ENCODE results near the gene NFIC.
"Not testable (repeated sequence)": the region's sequence is repeated elsewhere in the genome, so short reads cannot be mapped to it uniquely, and the experiment has no call there.

NFIC gene

DNA sequence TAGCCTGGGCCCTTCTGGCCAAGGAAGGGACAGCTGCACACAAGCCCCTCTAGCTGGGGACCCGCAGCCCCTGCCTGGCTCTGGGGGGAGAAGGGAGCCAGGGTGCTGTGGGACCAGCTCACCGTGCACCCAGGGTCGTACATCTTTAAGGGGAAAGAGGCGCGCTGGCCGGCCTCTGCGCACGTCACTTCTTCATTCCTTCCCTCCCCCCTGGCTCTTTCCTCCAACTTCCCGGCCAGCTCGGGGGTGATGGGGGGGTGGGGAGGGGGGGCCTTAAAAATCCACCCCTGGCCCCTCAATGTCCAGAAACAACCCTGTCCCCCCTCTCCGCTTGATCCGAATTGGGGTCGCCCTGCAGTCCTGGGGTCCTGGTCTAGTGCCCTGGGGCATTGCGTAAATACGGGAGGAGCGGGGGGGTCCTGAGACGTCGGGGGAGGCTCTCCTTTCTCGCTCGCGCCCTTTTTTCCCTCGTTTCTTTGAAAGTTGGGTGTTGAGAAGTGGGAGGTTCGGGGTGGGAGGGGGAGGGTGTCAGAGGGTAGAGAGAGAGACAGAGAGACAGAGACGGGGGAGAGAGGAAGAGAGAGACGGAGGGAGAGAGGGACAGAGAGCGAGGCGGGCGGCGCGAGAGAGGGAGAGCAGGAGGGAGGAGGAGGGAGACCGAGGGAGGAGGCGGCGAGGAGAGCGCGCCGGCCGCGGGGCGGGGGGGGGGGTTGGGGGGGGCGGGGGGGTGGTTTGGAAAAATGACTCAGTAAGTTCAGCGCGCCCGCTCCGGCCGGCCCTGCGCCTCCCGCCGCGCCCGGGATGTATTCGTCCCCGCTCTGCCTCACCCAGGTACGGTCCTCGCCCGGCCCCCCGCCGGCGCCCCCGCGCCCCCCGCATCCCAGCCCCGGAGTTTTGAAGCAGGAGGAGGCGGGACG, at the start of gene NFIC:
Gene NFIC (plus strand): TSS at position 748 of the 917 bp plus-strand sequence. CDS start 54 bp downstream, at position 802.
- DNase-seq: no peak

DNA sequence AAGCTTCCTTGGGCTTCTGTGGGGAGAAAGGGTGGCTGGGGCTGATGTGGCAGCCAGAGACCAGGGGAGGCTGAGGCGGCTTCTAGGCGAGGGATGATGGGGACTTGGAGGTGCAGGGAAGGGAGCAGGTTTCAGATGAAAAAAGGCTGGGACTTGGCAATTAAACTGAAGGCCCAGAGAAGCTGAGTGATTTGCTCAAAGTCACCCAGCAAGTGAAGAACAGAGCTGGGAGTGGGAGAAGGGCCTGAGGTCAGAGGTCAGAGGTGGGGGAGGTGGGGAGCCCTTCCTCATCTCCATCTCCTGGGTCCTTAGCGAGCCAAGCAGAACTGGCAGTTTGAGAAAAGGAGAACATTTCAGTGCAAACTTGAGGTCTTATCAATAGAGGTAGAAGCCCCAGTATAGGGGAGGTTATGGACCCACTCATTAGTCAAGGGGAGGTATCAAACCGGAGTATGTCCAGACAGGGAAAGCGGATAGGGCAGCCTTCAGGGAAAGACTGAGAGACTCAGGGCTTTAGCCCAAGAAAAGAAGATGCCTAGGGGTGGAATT, 49.6 kb upstream of the NFIC start:
- DNase-seq: no peak

DNA sequence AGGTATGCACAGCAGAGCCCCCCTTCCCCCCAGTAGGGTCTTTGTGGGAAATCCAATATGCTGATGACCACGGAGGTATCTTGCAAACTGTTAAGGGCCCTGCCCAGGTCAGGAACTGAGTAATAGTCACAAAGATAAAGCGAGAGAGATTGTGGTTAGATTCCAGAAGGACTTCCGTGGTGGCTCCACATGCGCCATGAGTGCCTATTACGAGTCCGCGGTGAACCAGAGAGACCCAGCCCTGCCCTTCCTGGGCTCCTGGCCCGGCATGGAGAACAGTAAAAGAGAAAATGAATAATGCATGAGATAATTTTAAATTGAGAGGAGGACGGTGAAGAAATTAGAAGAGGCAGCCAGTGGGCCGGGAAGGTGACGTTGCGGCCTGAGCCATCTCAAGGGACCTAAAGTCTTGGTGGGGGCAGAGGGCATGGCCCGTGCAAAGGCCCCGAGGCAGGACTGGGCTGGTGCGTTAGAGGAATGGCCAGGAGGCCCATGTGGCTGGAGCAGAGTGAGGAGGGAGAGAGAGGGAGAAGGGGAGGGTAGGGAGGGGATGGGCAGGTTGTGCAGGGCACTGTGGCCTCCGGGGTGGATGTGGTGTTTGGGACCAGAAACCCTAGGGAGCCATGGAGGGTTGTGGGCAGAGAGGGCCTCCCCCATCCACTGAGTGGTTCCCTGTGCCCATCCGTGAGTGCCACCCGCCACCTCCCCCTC, 46.6 kb upstream of the NFIC start:
- no peak for DNase-seq

DNA sequence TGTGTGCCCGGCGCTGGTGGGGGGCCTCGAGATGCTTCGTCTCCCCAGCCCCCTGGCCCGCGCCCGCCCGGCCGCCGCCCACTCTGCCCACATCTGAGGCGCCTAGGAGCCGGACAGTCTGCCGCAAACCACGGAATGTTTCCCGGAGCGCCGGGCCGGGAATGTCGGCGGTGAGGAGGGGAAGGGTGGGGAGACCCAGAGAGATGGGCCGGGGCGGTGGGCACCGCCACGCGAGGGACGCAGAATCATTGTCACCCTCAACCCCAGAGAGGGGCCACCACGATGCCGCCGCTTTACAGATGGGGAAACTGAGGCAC, 46.1 kb upstream of the NFIC start:
- no peak for DNase-seq

DNA sequence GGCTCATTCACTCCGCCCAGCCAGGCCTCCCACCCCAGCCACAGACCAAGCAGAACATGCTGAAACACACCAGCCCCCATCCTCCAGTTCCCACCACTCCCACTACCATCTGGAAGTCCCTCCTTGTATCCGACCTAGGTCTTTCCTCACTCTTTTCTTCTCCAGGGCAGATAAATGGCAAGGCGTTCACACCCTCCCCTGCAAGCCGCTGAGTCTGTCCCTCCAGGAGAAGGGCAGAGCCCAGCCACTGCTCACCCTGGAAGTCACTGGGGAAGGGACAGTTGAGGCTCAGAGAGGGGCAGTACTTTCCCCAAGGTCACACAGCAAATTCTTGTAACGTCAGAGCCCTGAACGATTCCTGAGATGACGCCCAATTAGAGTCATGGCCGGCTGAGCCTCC, 45.5 kb upstream of the NFIC start:
- no peak for DNase-seq

DNA sequence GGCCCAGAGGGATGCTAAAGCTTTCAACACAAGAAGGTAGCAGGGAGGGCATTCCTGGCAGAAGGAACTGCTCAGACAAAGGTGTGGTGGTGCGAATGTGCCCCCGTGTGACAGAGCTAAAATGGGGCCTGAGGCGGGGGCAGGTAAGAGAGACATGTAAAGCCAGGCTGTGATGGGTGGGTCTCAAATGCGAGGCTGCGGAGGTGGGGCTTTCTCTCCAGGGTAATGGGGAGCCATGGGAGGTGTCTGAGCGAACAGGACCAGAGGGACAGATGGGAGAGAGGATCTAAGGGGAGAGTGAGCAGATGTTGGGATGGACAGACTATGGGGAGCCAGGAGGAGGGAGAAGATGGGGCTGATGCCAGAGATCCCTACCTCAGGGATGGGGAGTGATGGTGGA, 44.7 kb upstream of the NFIC start:
- no peak for DNase-seq

DNA sequence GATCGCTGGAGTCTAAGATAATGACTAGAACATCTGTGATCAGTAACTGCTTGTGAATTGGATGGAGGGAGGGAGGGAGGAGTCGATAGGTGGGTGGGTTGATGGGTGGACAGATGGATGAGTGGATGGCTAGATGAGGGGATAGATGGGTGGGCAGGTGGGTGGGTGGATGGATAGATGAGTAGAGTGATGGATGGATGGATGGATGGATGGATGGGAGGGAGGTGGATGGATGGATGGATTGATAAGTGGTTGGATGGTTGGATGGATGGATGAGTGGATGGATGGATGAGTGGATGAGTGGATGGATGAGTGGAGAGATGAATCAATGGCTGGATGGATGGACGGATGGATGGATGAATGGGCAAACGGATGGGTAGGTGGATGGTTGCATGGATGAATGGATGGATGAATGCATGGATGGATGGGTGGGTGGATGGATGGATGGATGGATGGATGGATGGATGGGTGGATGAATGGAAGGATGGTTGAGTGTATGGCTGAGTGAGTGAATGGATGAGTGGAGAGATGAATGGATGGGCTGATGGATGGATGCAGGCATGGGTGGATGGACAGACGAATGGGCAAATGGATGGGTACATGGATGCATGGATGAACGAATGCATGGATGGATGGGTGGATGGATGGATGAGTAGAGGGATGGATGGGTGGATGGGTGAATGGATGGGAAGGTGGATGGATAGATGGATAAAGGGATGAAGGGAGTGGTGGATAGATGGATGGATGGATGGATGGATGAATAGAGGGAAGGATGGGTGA, 44.0 kb upstream of the NFIC start:
- DNase-seq: no peak

DNA sequence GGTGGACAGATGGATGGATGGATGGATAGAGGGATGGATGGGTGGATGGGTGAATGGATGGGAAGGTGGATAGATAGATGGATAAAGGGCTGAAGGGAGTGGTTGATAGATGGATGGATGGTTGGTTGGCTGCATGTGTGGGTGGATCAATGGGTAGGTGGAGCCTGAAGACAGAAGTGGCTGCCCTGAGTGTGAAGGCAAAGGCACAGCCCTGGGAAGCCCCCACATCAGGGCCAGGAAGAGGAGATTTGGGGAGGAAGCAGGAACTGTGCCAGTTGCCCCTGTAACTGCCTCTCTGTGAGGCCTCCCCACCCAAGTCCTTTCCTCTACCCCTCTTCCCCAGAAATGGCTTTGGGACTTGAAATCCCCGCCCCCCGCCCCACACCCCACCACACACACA, 43.4 kb upstream of the NFIC start:
- DNase-seq: no peak

DNA sequence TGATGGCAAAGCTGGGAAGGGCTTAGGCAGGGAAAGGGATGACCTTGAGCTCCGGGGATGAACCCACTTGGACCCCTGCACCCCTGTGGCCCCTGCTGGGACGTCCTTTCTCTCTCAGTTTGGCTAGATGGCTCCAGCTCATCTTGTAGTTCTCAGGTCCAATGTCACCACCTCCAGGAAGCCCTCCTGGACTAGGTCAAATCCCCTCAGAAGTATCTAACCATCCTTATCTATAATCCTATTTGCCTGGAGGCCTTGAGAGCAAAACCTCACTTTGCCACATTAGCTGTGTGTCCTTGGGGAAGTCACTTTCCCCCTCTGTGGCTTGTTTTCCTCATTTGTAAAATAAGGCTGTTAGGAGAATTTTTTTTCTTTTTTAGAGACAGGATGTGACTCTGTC, 42.7 kb upstream of the NFIC start:
- DNase-seq: no peak

DNA sequence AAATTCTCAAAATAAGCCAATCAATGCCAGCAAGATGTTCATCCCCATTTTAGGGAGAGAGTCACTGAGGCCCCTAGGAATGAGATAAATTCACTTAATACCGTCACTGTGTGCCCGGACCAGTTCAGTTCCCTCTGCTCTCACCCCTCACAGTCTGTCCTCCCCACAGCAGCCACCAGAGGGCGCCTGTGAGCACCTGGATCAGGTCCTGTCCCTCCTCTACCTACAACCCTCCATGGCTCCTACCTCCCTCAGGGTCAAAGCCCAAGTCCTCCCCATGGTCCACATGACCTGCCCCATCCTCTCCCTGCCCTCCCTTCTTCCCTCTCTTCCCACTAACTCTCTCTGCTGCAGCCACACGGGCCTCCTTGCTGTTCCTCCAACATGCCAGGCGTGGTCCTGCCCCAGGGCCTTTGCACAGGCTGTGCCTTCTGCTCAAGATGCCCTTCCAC, 42.0 kb upstream of the NFIC start:
- no peak for DNase-seq

DNA sequence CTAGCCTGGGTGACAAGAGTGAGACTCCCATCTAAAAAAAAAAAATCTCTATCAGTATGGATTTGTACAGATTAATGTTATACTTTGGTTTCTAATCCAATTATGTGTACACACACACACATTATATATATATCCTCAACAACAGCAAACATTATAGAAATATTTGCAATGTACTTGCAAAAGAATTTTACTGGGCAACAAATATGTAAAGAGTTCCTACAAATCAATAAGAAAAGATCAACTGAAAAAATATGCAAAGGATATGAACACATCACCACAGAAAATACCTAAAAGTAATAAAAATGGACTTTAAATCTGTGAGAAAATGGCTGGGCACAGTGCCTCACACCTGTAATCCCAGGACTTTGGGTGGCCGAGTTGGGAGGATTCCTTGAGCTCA, 40.9 kb upstream of the NFIC start:
- DNase-seq: no peak

DNA sequence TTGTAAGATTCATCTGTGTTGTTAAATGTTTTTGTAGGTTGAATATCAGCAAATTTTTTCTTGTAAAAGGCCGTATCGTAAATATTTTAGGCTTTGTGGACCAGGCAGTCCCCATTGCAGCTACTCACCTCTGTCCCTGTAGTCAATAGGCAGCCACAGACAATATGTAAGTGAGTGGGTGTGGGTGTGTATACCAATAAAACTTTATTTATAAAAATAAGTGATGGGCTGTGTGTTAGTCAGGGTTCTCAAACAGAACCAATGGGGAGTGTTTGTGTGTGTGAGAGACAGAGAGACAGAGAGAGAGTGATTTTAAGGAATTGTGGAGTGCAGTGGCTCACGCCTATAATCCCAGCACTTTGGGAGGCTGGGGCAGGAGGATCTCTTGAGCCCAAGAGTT, 37.6 kb upstream of the NFIC start:
- no peak for DNase-seq

DNA sequence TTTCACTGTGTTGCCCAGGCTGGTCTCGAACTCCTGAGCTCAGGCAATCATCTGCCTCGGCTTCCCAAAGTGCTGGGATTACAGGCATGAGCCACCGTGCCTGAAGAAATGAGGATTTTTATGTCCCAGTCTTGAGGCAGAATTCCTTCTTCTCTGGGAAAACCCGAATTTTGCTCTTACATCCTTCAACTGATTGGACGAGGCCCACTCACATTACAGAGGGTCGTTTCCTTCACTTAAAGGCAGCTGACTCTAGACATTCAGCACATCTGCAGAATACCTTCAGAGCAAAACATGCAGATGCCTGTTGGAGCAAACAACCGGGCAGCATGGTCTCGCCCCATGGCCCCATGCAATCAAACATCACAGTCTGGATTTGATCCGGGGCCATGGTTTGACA, 36.3 kb upstream of the NFIC start:
- DNase-seq: no peak

DNA sequence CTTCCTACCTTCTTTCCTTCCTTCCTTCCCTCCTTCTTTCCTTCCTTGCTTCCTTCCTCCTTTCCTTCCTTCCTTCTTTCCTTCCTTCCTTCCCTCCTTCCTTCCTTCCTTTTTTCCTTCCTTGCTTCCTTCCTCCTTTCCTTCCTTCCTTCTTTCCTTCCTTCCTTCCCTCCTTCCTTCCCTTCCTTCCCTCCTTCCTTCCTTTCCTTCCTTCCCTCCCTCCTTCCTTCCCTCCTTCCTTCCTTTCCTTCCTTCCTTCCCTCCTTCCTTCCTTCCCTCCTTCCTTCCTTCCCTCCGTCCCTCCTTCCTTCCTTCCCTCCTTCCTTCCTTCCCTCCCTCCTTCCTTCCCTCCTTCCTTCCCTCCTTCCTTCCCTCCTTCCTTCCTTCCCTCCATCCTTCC, 34.2 kb upstream of the NFIC start:
- DNase-seq: not testable (repeated sequence)

DNA sequence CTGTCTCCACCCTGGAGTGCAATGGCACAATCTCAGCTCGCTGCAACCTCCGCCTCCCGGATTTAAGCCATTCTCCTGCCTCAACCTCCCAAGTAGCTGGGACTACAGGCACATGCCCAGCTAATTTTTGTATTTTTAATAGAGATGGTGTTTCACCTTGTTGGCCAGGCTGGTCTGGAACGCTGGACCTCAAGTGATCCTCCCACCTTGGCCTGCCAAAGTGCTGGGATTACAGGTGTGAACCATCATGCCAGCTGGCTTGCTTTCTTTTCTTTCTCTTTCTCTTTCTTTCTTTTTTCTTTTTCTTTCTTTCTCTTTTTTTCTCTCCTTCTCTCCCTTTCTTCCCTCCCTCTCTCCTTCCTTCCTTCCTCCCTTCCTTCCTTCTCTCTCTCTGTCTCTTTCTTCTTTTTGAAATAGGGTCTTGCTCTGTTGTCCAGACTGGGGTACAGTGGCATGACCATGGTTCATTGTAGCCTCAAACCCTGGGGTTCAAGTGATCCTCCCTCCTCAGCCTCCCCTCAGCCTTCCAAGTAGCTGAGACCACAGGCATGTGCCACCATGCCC, 33.3 kb upstream of the NFIC start:
- DNase-seq: no peak

DNA sequence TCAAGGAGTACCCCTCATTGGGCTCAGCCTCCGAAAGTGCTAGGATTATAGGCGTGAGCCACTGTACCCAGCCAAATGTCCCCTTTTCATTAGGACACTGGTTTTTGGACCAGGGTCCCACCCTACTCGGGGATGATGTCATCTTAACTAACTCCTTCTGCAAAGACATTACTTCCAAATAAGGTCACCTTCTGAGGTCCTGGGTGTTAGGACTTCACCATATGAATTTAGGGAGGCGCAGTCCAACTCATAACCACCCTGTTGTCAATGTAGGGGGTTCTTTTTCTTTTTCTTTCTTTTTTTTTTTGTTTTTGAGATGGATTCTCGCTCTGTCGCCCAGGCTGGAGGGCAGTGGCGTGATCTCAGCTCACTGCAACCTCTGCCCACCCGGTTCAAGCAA, 32.7 kb upstream of the NFIC start:
- no peak for DNase-seq

DNA sequence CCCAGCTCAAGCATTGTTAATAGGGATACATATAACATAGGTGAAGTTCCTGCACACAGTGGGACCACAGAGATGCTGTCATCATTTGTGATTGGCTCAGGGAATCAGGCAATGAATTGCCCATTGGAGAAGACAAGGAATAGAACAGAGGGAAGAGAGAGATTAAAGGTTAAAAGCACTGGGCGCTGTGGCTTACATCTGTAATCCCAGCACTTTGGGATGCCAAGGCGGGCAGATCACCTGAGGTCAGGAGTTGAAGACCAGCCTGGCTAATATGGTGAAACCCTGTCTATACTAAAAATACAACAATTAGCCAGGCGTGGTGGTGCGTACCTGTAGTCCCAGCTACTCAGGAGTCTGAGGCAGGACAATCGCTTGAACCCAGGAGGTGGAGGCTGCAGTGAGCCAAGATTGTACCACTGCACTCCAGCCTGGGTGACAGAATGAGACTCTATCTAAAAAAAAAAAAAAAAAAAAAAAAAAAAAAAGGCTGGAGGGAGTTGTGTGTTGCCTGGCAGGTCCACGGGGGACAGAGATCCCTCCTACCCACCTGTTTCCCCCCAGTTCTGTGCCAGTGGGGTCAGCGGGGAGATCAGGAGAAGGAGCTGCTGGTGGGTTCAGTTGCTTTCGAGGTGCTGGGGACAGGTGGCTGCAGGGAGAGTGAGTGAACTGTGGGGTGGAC, 31.5 kb upstream of the NFIC start:
- not testable (repeated sequence) for DNase-seq

DNA sequence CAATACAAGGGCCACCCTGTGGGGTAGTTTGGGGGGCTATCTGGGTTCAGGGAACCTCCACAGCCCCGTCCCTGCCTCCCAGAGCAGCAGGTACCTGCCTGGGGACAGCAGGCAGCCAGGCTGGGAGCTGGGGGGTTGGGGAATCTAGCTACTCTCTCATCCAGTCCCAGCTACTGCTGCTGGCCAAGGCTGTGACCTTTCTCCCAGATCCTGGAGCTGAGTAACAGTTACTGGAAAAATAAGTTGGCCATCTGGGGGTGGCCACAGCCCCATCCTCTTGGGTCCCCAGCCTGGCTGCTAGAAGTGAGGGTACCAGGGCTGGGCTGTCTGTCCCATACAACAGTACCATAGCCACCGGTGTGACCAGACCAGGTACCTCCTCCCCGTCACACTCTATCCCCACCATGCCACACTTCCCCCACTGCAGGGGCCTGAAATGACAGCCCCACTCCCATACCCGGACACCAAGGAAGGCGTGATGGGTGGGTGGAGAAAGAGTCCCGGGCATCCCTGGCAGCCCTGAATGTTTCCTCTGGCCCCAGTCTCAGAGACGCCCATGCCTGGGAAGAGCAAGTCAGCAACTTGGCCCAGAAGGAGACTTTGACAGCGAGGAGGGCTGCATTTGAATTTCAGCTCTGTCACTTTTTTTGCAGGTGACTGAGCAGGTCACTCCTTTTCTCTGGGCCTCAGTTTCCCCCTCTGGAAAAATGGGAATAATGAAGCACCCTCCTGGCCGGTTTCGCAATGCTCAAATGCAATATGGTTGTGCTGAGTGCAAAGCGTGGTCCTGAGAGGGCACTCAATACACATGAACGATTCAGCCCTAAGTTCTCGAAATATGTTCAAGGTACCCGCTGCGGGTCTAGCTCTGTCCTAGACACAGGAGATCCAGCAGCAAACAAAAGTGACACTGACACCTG, 30.7 kb upstream of the NFIC start:
- DNase-seq: no peak

DNA sequence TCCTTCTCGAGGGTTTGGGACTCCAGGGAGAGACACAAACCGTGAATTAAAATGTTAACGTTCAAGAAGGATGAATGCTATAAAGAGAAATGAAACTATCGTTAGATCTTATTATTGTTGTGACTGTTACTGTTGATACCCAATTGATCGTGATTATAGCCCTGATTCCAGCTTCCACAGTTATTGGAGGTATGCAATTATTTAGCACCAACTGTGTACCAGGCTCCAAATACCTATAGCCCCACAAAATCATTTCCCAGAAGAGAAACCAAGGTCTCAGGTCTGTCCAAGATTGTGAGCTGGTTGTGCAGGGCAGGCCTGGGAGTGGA, 30.1 kb upstream of the NFIC start:
- no peak for DNase-seq

DNA sequence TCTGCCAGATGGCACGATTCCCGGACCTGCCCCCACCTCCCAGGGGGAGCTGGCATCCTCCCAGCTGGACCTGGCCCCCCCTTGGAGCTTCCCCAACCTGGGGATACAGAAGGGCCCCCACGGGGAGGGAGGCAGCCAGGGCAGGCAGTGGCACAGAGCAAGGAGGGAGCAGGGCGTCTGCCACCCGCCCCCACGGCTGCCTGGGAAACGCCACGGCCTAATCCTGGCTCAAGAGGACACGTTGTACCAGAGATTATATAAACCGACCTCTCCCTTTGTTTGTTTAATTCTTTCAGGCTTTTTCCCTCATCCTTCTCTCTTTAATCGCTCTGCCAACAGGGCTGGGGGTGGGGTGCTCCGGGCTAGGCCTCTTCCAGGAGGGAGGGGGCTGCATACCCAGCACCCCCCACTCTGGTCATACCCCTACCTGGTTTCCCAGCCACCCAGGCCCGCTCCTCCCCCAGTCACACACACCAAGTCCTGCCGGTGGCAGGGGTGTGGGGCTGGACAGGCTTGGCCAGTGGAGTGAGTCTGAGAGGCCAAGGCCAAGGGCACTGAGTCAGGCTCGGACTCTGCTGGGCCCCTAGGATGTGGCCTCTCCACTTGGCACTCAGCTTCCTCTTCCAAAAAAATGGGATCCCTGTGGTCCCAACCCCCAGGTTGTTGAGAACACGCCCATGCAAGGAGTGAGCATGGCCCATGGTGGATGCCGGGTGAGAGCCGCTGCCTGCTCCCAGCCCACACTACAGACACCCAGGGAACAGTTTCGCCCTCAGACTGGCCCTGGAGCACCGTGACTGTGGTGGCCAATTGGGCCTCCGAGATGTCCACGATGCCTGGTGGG, 29.5 kb upstream of the NFIC start:
- no peak for DNase-seq
